ENCODE results near the gene ACSF2. TPM values are rescaled to one million over a fixed set of nuclear protein-coding genes. Genes with fewer than 3 reads are reported as not detected.
A peak's percentile ranks its signal among the peaks of the same experiment; 100 is the strongest.

Gene ACSF2
- total and polyA plus RNA-seq, 2 of the 13 experiments (the other 11 are each of a cell fraction or from before 2014, with no cell fraction given): 87.3 to 109 TPM

- TF ChIP-seq TFAP4 (IDR thresholded peaks at IDR 0.05; ENCODE audit: borderline replicate concordance, low read depth) (no peak), POLR2AphosphoS5 (IDR thresholded peaks at IDR 0.05; ENCODE audit: low read depth, low read length) (no peak), NBN (conservative IDR thresholded peaks at IDR 0.05) (no peak), ZBTB21 (CRISPR knock-in tag; IDR thresholded peaks at IDR 0.05) (no peak), TFDP1 (CRISPR knock-in tag; IDR thresholded peaks at IDR 0.05; ENCODE audit: borderline replicate concordance) (no peak), IRX3 (CRISPR knock-in tag; IDR thresholded peaks at IDR 0.05; ENCODE audit: borderline replicate concordance, low read depth) (no peak), PAF1 (CRISPR knock-in tag; IDR thresholded peaks at IDR 0.05) (no peak), ZSCAN31 (CRISPR knock-in tag; IDR thresholded peaks at IDR 0.05; ENCODE audit: low read depth) (no peak), ZNF557 (CRISPR knock-in tag; IDR thresholded peaks at IDR 0.05) (no peak), SP4 (CRISPR knock-in tag; IDR thresholded peaks at IDR 0.05) (0 out of 2 replicates have a peak, but pooled peaks have one; percentile 46), ZSCAN12 (CRISPR knock-in tag; IDR thresholded peaks at IDR 0.05) (no peak), RFX5 (IDR thresholded peaks at IDR 0.05; ENCODE audit: low read depth, low read length) (no peak), AGO2 (optimal IDR thresholded peaks at IDR 0.05; ENCODE audit: low read depth, low read length) (no peak), AFF4 (CRISPR knock-in tag; IDR thresholded peaks at IDR 0.05) (no peak), ZFP90 (CRISPR knock-in tag; IDR thresholded peaks at IDR 0.05; ENCODE audit: borderline replicate concordance) (no peak), MLXIP (CRISPR knock-in tag; IDR thresholded peaks at IDR 0.05; ENCODE audit: borderline replicate concordance) (no peak), ZNF138 (CRISPR knock-in tag; IDR thresholded peaks at IDR 0.05; ENCODE audit: low read depth) (no peak), ZBED4 (CRISPR knock-in tag; IDR thresholded peaks at IDR 0.05; ENCODE audit: borderline replicate concordance) (peak; percentile 85), ZNF44 (CRISPR knock-in tag; IDR thresholded peaks at IDR 0.05) (no peak)
These were observed 56.5 kb downstream of the ACSF2 start (continued) for GRCh38 chr17:50482516-50482915.

Measured in HepG2 (cell line).